ENCODE data around the gene REXO5.

Gene REXO5

DNA sequence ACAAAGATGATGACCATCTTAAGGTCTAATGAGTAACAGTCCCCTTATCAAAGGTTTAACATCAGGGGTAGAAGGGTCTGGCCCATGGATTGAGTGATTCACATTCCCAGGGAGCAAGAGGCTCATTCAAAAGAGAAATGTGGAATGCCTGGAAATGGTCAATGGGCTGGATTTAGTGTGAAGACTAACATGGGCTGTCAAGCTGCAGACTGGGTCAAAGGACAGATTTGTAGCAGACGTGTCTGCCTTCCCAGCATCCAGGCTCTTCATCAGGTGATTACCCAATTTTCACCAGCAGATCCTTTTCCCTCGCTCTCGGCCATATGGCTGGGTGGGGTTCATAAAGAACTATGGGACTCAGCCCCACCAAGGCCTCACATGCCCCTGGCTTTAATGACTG, 67.0 kb downstream of the REXO5 start:
- DNase-seq: no peak

DNA sequence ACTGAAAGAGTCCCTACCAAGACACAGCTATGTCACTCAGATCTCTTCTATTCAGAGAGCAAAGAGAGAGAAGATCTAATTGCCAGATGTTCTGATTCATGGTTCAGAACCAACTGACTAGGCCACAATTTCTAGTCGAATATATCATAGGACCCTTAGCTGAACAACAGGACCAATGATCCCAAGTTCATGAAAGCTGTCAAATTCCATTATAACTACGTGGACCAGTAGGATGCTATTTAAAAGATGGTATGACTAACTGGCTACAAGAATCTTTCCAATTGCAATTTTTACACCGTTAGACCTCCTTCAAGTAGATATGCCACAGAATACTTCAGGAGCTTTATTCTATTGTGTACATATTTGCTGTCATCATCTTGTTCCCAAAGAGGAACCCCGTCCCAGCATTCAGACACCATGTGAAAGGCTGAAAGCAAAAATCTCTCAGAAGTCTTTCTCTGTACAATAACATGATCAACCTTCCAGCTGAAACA, 67.8 kb downstream of the REXO5 start:
- no peak for DNase-seq

DNA sequence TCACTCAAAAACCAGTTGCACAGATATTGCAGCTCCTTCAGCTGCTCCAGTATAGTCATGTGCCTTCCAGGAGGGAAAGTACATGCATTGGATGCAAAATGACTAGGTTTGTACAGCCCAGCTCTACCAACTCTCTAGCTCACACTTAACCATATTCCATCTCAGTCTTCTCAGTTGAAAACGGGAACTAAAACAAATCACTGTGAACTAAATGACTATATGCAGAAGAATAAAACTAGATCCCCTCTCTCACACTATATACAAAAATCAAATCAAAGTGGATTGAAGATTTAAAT, 69.0 kb downstream of the REXO5 start:
- no peak for DNase-seq

DNA sequence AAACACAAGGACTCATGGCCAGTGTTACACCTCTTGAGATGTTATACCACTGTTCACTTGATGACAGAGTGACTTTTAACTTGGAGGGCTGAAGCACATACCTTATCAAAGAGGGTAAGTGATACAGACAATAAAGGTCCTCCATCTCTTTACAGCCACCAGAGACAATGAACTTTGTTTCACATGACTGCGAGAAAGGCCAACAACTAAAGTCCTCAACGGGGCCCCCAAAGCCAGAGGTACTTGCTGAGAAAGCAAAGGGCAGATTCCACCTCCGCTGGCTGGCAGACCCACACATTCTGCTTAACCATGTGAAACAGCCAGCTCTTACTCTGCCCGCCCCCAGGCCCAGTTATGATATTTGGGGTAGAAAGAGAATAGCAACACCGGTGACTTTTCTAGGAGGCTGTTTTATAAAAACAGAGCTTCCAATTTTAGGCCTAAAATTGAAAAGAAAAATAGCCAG, 72.4 kb downstream of the REXO5 start:
- DNase-seq: no peak

DNA sequence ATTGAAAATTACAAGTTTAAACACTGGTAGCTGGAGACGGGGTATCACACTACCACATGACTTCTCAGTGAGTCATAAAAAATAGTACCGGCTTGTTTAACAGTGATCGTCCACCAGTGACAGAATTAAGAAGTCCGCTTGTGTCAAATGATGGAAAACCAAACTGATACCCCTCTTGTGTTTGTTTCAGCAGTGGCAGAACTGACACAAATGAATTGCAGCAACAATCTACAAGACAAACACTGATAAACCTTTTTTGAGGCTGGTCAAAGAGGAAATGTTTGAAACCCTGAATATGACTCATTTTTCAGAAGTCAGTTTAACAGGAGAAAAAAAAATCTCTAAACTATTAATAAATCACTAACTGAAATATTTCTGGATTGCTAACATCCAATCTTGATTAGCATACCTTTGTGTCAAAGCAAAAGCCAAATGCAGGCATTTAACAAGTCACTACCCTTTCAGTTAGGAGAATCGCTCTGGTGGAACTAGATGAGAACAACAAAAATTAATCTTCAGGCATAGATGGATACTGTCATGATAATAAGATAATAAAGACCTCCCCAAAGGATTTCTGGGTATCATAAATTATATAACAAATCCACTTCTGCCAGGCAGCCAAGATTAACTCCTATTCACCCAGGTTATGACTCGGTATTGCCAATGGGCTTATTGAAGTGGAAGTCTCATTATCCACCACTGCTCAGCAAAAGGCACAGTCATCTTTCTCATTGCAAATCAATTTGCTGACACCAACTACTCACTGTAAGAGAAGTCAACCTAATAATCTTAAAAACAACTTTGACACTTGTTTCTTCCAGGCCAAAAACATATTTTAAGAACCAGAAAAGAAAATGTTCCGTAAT, 73.1 kb downstream of the REXO5 start:
- no peak for DNase-seq

DNA sequence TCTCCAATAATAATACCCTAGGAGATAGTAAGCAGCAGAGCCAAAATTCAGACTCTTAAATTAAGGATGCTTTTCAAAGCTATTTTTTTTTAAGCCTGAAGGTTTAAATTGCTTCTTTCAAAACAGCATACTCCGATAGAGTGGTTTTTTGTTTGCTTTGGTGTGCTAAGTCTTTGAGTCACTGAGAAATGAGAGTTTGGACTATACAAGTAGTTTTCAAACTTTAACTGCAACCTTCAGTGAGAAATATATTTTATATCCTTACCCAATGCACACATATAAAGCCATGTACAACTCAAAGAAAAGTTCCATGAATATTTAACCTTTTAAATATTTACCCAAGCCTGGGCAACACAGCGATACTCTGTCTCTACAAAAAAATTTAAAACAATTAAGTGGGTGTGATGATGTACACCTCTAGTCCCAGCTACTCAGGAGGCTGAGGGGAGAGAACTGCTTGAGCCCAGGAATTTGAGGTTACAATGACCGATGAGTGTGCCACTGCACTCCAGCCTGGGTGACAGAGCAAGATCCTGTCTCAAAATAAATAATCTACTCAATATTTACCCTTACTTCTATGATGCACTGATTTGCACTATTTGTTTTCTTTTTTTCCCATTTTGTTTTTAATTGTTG, 74.7 kb downstream of the REXO5 start:
- no peak for DNase-seq

DNA sequence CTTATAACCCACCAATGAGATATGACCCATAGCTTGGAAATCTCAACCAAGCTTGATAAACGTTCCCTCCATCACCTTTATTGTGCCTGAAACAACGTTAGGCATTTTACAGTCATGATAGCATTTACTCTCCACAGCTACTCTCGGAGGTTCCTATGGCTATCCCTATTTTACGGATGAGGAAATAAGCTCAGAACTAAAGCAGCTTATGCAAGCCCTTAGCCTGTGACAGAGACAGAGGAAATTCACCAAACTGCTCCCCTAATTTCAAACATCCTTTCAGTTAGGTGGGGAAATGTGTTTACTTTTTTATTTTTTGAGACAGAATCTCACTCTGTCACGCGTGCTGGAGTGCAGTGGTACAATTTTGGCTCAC, 75.2 kb downstream of the REXO5 start:
- DNase-seq: no peak

DNA sequence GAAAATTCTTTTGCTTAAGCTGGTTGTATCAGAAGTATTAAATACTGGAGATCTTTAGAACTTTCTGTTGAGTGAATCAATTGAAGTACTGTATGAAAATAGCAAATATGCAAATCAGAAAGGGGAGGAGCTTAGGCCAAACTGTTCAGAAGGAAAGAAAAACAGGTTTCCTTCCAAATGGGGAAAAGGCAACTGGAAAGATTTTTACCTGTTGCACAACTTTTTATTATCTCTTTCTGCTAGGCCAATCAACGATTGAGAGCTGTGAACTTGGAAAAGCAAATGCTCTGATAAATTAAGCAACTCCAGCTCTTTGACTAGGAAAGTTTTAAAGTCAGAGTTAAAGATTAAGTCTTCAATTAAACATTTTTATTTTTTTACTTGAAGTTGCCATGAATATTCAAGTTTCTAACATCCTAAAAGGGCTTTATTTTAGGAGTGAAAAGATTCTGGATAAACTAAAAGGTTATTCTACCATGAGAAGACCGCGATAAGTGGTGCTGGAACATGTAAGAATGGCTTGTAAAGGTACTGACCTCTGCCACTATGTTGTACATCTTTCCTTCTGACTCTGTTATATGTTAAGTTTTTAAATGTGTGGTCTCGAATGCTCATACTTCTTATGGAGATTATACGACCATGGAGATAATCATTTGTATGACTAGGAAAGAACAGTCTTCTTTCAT, 77.4 kb downstream of the REXO5 start:
- no peak for DNase-seq

DNA sequence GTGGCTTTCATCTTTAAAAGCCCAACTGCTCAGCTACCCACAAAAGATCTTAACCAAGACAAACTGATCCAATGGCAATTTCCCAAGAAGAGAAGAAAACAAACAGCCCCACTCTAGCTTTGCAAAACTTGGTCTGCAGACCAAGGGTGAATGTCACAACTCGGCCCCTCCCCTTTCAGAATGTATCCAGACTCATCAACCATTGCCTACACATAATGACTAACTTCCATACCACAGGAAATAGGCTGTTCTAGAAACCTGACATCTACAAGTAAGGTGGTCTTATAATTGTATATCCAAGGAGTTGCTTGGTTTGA, 77.9 kb downstream of the REXO5 start:
- no peak for DNase-seq

DNA sequence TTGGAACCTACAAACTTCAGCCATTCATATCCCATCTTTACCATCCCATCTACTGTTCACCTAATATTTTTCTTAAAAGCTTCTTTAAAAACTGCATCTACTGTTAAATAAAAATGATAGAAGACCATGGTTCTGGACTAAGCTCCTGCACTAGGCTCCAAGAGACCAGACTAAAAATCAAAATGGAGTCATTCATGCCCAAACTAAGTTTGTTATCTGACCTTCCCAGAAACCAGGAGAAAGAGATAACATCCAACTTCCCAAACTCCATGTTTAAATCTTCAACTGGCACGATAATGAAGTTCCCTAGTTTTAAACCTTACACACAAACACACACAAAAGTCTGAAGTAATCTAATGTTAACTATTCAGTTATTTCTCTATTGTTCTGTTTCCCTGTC, 80.0 kb downstream of the REXO5 start:
- DNase-seq: no peak

DNA sequence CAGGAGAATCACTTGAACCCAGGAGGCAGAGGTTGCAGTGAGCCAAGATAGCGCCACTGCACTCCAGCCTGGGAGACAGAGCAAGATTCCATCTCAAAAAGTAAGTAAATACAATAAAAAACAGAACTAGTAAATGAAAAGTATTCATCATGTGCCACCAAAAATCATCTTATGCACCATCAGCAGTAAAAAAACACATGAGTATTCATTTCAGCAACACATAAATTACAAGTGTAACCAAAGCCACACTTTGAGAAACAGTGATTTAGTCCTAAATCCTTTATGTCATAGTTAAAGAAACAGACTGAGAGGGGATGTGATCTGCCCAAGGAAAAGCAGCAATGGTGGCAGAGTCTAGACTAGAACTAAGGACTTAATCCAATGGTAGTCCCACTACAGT, 80.9 kb downstream of the REXO5 start:
- DNase-seq: no peak

DNA sequence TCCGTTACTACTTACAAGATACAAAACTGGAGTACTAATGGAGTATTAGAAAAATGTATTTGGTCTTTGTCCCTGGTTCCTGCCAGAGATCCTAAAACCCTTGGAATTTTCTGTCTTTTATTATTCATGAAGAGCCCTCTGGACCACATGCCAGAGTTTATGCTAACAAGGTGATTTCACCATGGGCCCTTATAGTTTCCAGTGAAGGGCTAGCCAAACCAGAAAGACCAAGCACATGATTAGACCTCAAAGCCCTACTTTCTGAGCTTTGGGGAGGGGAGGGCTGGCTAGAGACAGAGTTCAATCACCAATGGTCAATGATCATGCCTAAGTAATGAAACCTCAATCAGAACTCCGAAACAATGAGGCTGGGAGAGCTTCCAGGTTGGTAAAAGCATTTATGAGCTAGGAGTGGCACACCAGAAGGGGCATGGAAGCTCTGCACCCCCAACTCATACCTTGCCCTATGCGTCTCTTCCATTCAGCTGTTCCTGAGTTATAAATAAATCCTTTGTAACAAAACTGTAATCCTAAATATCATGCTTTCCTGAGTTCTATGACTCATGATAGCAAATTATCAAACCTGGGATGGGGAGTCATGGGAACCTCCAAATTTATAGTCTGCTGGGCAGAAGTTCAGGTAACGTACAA, 83.4 kb downstream of the REXO5 start:
- no peak for DNase-seq

DNA sequence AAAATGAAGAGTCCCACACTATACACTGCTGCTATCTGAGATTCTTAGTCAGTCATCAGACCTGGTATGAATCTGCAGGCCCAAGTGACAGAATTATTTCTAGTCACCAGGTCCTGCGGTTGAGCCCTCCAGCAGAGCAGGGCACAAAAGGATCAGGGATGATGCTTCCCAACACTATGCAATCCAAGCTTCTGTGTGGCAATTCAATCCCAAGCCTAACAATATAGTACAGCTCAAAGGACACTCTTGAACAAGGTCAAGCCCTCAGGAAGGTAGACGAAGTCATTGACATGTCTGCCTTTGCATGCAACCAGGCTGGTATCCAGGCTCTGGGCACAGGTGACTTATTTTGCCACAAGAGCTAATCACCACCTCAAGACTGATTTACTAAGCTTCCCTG, 88.1 kb downstream of the REXO5 start:
- no peak for DNase-seq

DNA sequence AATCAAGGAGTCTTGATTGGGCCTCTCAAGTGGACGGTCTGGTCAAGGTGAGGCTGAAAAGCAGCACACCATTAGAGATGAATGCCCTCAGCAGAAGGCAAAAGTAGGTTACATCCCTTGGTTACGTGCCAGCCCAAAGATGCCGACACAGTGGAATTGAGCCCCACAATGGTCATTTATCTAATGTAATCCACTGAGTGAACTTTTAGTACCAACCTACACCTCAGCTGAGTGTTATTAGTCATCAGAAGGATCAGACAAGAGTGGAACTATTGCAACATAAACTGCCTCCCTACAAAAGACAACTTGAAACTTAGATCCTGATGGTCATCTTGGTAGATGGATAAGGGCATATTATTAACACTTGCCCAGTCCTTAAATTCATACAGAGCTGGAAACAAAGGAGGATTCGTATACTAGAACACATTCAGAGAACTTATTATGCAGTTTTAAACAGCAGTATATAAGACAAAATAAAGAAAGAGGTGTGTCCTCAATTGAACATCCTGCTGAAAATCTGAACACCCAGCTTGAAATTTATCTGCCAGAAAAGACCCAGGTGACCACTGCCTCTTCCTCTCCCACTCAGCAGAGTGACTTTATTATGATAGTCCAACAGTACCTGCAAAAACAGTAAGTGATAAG, 91.0 kb downstream of the REXO5 start:
- no peak for DNase-seq

DNA sequence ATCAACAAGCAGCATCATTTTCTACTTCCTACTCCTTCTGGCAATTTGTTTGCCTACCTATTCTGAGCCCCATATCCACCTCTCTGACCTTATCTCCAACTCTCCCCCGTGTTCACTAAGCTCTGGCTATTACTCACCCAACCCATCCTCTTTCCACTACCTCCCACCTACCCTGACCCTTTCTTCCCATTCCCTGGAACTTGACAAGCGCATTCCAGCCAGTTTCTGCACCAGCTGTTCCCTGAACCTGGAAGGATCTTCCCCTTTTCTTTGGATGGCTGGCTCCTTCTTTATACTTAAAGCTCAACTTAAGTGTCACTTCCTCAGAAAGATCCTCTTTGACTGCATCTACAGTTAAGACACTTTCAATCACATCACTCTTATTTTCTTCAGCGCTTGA, 91.6 kb downstream of the REXO5 start:
- DNase-seq: no peak

DNA sequence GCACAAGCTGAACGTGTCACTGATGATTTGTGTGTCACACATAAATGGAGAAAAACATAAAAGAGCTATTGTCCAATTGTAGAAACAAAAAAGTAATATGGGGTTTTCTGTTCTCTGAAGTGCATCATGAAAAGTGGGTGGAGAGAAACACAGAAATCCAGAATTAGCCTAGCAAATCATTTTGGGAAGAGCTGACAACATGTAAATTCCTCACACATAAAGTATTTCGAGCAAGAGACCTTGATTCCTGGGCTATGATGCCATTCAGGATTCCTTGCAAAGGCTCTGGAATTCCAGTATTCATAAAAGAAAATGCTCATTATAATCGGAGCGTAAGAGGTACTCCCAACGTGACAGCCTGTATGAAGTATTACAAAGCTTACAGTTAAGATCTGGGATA, 92.7 kb downstream of the REXO5 start:
- DNase-seq: no peak
